WTC11 (cell line): ENCODE results near the gene COL4A1.

Experiments
- ESRRA ChIP-seq: sonication (generic); formaldehyde crosslinking; IDR thresholded peaks from 2 replicates; pipeline ENCODE4 v1.8.1; 2022; ENCODE audit warnings: mild to moderate bottlenecking, missing genetic modification reagents, borderline replicate concordance
- NR2C2 ChIP-seq: sonication (generic); formaldehyde crosslinking; IDR thresholded peaks from 2 replicates; pipeline ENCODE4 v1.8.0; 2022; ENCODE audit warnings: mild to moderate bottlenecking, missing genetic modification reagents
- ZNF138 ChIP-seq: sonication (generic); formaldehyde crosslinking; conservative IDR thresholded peaks from 2 replicates; pipeline ENCODE4 v1.8.1; 2022; ENCODE audit warnings: mild to moderate bottlenecking, moderate library complexity, missing genetic modification reagents
- TF ChIP-seq, protein P1 (sequence below): fragments of 200-600 bp; IDR thresholded peaks from 2 replicates; pipeline ENCODE4 v1.8.0; 2022; ENCODE audit warnings: antibody characterized with exemption
- TF ChIP-seq, protein P2 (sequence below): sonication (generic); formaldehyde crosslinking; IDR thresholded peaks from 2 replicates; pipeline ENCODE4 v1.8.1; 2023; ENCODE audit warnings: mild to moderate bottlenecking, moderate library complexity, missing genetic modification reagents

DNA sequence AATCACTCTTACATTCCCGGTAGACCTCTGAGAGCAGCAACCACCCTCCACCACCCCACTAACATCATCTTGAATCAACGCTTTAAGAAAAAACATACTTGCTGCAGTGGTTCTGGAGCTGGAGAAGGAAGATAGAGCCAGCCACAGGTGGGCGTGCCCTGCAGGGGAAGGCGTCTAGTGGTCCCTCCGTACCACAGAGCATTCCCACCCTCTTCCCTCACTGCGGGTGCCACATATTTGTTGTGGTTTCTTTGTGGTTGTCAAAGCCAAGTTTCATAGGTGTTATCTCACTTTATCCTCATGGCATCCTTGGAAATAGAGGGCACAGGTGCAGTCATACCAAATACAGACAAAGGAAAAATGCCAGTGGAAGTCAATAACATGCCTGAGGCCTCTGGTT, 22.3 kb upstream of the COL4A1 start:
- TF ChIP-seq, protein P1, sequence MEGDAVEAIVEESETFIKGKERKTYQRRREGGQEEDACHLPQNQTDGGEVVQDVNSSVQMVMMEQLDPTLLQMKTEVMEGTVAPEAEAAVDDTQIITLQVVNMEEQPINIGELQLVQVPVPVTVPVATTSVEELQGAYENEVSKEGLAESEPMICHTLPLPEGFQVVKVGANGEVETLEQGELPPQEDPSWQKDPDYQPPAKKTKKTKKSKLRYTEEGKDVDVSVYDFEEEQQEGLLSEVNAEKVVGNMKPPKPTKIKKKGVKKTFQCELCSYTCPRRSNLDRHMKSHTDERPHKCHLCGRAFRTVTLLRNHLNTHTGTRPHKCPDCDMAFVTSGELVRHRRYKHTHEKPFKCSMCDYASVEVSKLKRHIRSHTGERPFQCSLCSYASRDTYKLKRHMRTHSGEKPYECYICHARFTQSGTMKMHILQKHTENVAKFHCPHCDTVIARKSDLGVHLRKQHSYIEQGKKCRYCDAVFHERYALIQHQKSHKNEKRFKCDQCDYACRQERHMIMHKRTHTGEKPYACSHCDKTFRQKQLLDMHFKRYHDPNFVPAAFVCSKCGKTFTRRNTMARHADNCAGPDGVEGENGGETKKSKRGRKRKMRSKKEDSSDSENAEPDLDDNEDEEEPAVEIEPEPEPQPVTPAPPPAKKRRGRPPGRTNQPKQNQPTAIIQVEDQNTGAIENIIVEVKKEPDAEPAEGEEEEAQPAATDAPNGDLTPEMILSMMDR: no peak
- TF ChIP-seq ZNF138: no peak
- no peak for TF ChIP-seq NR2C2 (CRISPR knock-in tag)
- TF ChIP-seq, protein P2, sequence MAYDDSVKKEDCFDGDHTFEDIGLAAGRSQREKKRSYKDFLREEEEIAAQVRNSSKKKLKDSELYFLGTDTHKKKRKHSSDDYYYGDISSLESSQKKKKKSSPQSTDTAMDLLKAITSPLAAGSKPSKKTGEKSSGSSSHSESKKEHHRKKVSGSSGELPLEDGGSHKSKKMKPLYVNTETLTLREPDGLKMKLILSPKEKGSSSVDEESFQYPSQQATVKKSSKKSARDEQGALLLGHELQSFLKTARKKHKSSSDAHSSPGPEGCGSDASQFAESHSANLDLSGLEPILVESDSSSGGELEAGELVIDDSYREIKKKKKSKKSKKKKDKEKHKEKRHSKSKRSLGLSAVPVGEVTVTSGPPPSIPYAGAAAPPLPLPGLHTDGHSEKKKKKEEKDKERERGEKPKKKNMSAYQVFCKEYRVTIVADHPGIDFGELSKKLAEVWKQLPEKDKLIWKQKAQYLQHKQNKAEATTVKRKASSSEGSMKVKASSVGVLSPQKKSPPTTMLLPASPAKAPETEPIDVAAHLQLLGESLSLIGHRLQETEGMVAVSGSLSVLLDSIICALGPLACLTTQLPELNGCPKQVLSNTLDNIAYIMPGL (CRISPR knock-in tag): no peak
- no peak for TF ChIP-seq ESRRA (CRISPR knock-in tag)
